CD14-positive monocyte (primary cell): ENCODE measurements around the gene ANO4. TPM values are rescaled to one million over a fixed set of nuclear protein-coding genes. Genes with fewer than 3 reads are reported as not detected.

Experiments used
- DNase-seq, 3 donors: peaks; one replicate each; pipeline ENCODE4 v3.0.0-alpha.2; 2011 to 2022
- H2AFZ ChIP-seq: 2 replicates; pipeline ENCODE4 v1.6.0; 2012; ENCODE audit warnings: mild to moderate bottlenecking, low read depth, low read length, inconsistent platforms; ENCODE audit not compliant: insufficient read depth, poor library complexity, severe bottlenecking
- H3K27ac ChIP-seq, 2 donors: 1 replicate in 1 of 2; 2 replicates in 1 of 2; pipeline ENCODE4 v1.5.1; 2012 to 2013; ENCODE audit warnings: low read length in 2 of 2, control low read depth in 1 of 2, inconsistent platforms in 1 of 2, low read depth in 1 of 2, mild to moderate bottlenecking in 1 of 2
- H3K27me3 ChIP-seq, 2 donors: one replicate each; pipeline versions ENCODE4 v1.6.0 to v1.6.1; 2011 to 2013; ENCODE audit warnings: low read length in 2 of 2; ENCODE audit not compliant: control insufficient read depth in 2 of 2, insufficient read depth in 2 of 2
- H3K36me3 ChIP-seq, 2 donors: replicated peaks in 1 of 2; 1 replicate in 1 of 2; 2 replicates in 1 of 2; pipeline versions ENCODE4 v1.5.1 to v1.6.1; 2012 to 2013; ENCODE audit warnings: low read length in 2 of 2, control low read depth in 1 of 2, inconsistent platforms in 1 of 2, mild to moderate bottlenecking in 1 of 2; ENCODE audit not compliant: insufficient read depth in 2 of 2, control insufficient read depth in 1 of 2
- H3K4me1 ChIP-seq, 2 donors: 1 replicate in 1 of 2; 2 replicates in 1 of 2; pipeline versions ENCODE4 v1.5.1 to v1.6.1; 2012 to 2013; ENCODE audit warnings: low read length in 2 of 2, control low read depth in 1 of 2, inconsistent platforms in 1 of 2, mild to moderate bottlenecking in 1 of 2, moderate library complexity in 1 of 2; ENCODE audit not compliant: insufficient read depth in 2 of 2, control insufficient read depth in 1 of 2
- H3K4me2 ChIP-seq: replicated peaks from 2 replicates; pipeline ENCODE3; 2012; ENCODE audit warnings: low read length, moderate library complexity, mild to moderate bottlenecking; ENCODE audit not compliant: poor library complexity, severe bottlenecking; ENCODE audit errors: extremely low read depth
- H3K4me3 ChIP-seq, 3 experiments: fragments of 200-600 bp in 1 of 3; sonication (generic) in 1 of 3; replicated peaks in 1 of 3; 1 replicate in 2 of 3; 2 replicates in 1 of 3; pipeline ENCODE4 v1.5.1; 2011 to 2013; ENCODE audit warnings: low read length in 3 of 3, mild to moderate bottlenecking in 3 of 3, control low read depth in 2 of 3, low read depth in 2 of 3, inconsistent platforms in 1 of 3, moderate library complexity in 1 of 3
- H3K79me2 ChIP-seq: 2 replicates; pipeline ENCODE4 v1.6.0; 2012; ENCODE audit warnings: mild to moderate bottlenecking, control low read depth, inconsistent platforms, low read length, moderate library complexity; ENCODE audit not compliant: insufficient read depth
- H3K9ac ChIP-seq: 2 replicates; pipeline ENCODE4 v1.6.0; 2017; ENCODE audit warnings: low read length, mild to moderate bottlenecking; ENCODE audit not compliant: insufficient read depth, poor library complexity, severe bottlenecking
- H3K9me3 ChIP-seq, 2 donors: replicated peaks in 1 of 2; 1 replicate in 1 of 2; 2 replicates in 1 of 2; pipeline versions ENCODE4 v1.5.1 to v1.6.1; 2012 to 2013; ENCODE audit warnings: low read length in 2 of 2, control low read depth in 1 of 2; ENCODE audit not compliant: control insufficient read depth in 1 of 2, insufficient read depth in 1 of 2
- H4K20me1 ChIP-seq: 2 replicates; pipeline ENCODE4 v1.6.0; 2012; ENCODE audit warnings: mild to moderate bottlenecking, low read length, control low read depth, moderate library complexity; ENCODE audit not compliant: insufficient read depth
- H3K27ac Mint-ChIP-seq, 7 donors: one replicate each; pipeline ENCODE4 v1.8.0; 2020; ENCODE audit warnings: mild to moderate bottlenecking in 7 of 7, mixed read lengths in 7 of 7, moderate library complexity in 6 of 7, inconsistent platforms in 2 of 7
- H3K27me3 Mint-ChIP-seq, 3 donors: one replicate each; pipeline ENCODE4 v1.8.0; 2021 to 2022; ENCODE audit warnings: low read depth in 3 of 3, mild to moderate bottlenecking in 3 of 3, mixed read lengths in 3 of 3, moderate library complexity in 3 of 3, inconsistent platforms in 1 of 3
- H3K36me3 Mint-ChIP-seq, 2 donors: one replicate each; pipeline ENCODE4 v1.8.0; 2020; ENCODE audit warnings: mixed read lengths in 2 of 2, inconsistent platforms in 1 of 2, mild to moderate bottlenecking in 1 of 2
- H3K4me1 Mint-ChIP-seq: one replicate; pipeline ENCODE4 v1.8.0; 2020; ENCODE audit warnings: mild to moderate bottlenecking, mixed read lengths
- H3K4me3 Mint-ChIP-seq, 2 donors: one replicate each; pipeline ENCODE4 v1.8.0; 2020; ENCODE audit warnings: mild to moderate bottlenecking in 2 of 2, mixed read lengths in 2 of 2, moderate library complexity in 1 of 2
- H3K9me3 Mint-ChIP-seq, 7 donors: one replicate each; pipeline ENCODE4 v1.8.0; 2020 to 2022; ENCODE audit warnings: mixed read lengths in 7 of 7, mild to moderate bottlenecking in 6 of 7, moderate library complexity in 6 of 7, inconsistent platforms in 2 of 7
- CTCF ChIP-seq: fragments of 200-600 bp; IDR thresholded peaks from one replicate; pipeline ENCODE4 v1.8.0; 2022; ENCODE audit warnings: antibody characterized with exemption, mild to moderate bottlenecking
- whole genome bisulfite sequencing: methylation state at CpG from one replicate; pipeline ENCODE4 v1.1.5; 2013; ENCODE audit warnings: missing lambda C conversion rate; ENCODE audit not compliant: insufficient coverage; 5-methylcytosine and 5-hydroxymethylcytosine counted together
- intact Hi-C, 2 donors: fragments of 100-400 bp; cut with micrococcal nuclease; formaldehyde crosslinking; loops; one replicate each; pipeline versions ENCODE4 v1.15.0 to v1.15.1; 2023
- polyA plus RNA-seq, 3 donors: library from polyadenylated mRNA; depleted of rRNA in 1 of 3; unstranded in 2 of 3; stranded (reverse) in 1 of 3; fragments of 300-500 nt in 2 of 3; fragments of >200 nt in 1 of 3; fragmentation: Illumina TruSeq in 2 of 3; gene quantifications; 1 replicate in 2 of 3; 2 replicates in 1 of 3; pipeline ENCODE4 v1.2.3, GENCODE V29; 2012 to 2021

Gene ANO4
- polyA plus RNA-seq, 3 donors = not detected

GRCh38 chr12:100935929-100936328, 141.4 kb downstream of the ANO4 start:
- Histone ChIP-seq H4K20me1 (no peaks in the 10 kb centered on the region), H3K4me3 (no peak overlapping the region), H2AFZ (no peak overlapping the region), H3K79me2 (no peaks in the 10 kb centered on the region), H3K9me3 (no peaks in the 10 kb centered on the region), H3K36me3 (no peaks in the 10 kb centered on the region), H3K27me3 (no peaks in the 10 kb centered on the region), H3K4me1 (no peaks in the 10 kb centered on the region), H3K4me2 (no peak overlapping the region), H3K27ac (no peak overlapping the region), H3K9ac (no peak overlapping the region)
- H3K27me3 Mint-ChIP-seq = no peaks in the 10 kb centered on the region
- H3K27ac Mint-ChIP-seq = no peak overlapping the region
- TF ChIP-seq CTCF = no peak
- no peaks in the 10 kb centered on the region for H3K4me1 Mint-ChIP-seq
- no CpG with 5 or more reads among the region's 1 CpG for WGBS
- H3K9me3 Mint-ChIP-seq = peaks cover 0 to 5% (median 2%) of the 10 kb centered on the region in 7 donors
- no peak overlapping the region for H3K4me3 Mint-ChIP-seq
- no peak for DNase-seq
- no peaks in the 10 kb centered on the region for H3K36me3 Mint-ChIP-seq
- intact Hi-C loops = no loop called here

GRCh38 chr12:100936661-100937060, 142.1 kb downstream of the ANO4 start:
- peaks cover 0 to 5% (median 2%) of the 10 kb centered on the region in 7 donors for H3K9me3 Mint-ChIP-seq
- Histone ChIP-seq H3K4me2 (no peak overlapping the region), H3K9ac (no peak overlapping the region), H4K20me1 (no peaks in the 10 kb centered on the region), H3K4me3 (no peak overlapping the region), H3K36me3 (no peaks in the 10 kb centered on the region), H3K79me2 (no peaks in the 10 kb centered on the region), H3K4me1 (no peaks in the 10 kb centered on the region), H3K27me3 (no peaks in the 10 kb centered on the region), H2AFZ (no peak overlapping the region), H3K9me3 (no peaks in the 10 kb centered on the region), H3K27ac (no peak overlapping the region)
- intact Hi-C loops = no loop called here
- no peak overlapping the region for H3K27ac Mint-ChIP-seq
- 83% methylated on average over 1 of the region's 5 CpGs for WGBS
- no peaks in the 10 kb centered on the region for H3K36me3 Mint-ChIP-seq
- no peak for DNase-seq
- TF ChIP-seq CTCF = no peak
- no peaks in the 10 kb centered on the region for H3K4me1 Mint-ChIP-seq
- no peak overlapping the region for H3K4me3 Mint-ChIP-seq
- H3K27me3 Mint-ChIP-seq = no peaks in the 10 kb centered on the region
